ENCODE measurements around the gene LRRC32. TPM values are rescaled to one million over a fixed set of nuclear protein-coding genes. Genes with fewer than 3 reads are reported as not detected.

The LRRC32 gene
- polyA plus RNA-seq, 3 donors, result 1.5 TPM; not detected in 2

DNA sequence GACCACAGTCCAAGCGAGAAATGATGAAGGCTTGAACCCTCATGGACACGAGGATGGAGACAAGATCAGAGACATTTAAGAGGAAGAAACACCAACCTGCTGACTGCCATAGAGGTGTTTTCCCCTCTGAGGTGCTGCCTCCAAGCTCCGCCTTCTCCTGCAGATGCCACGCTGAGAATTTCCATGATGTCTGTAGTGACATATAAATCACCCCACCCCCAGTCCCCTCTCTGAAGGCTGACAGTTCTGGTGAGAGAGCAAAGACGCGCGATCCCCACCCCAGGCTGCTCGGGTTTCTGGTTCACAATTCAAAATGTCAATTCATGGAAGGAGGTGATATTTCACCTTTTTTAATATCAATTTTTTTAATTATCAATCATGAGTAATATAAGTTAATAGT, 28.2 kb downstream of the LRRC32 start:
- H3K27ac ChIP-seq (ENCODE audit: low read depth in 1 of 2, low read length in 2 of 2), result no peak overlapping the region
- Mint-ChIP-seq H3K36me3 (peaks cover 0 to 8% of the 10 kb centered on the region in 2 donors), H3K9me3 (peaks cover 0 to 11% (median 5%) of the 10 kb centered on the region in 7 donors), H3K4me1 (peaks cover 12% of the 10 kb centered on the region), H3K27me3 (ENCODE audit: low read depth in 3 of 3) (peaks cover 3 to 18% (median 5%) of the 10 kb centered on the region in 3 donors), H3K27ac (peak overlapping the region in 1 of 7 donors; percentile 13), H3K4me3 (peak overlapping the region in 1 of 2 donors; percentile 33)
- H3K79me2 ChIP-seq (ENCODE audit: insufficient read depth, low read length), result no peaks in the 10 kb centered on the region
- peaks cover 0 to 6% of the 10 kb centered on the region in 2 donors for H3K9me3 ChIP-seq (replicated peaks in 1 of 2; ENCODE audit: control insufficient read depth in 1 of 2, insufficient read depth in 1 of 2, low read length in 2 of 2)
- H3K4me2 ChIP-seq (replicated peaks; ENCODE audit: extremely low read depth, low read length, poor library complexity, severe bottlenecking), result no peak overlapping the region
- H3K9ac ChIP-seq (ENCODE audit: insufficient read depth, low read length, poor library complexity, severe bottlenecking), result no peak overlapping the region
- 100% methylated on average over 2 of the region's 8 CpGs for WGBS (ENCODE audit: insufficient coverage)
- H4K20me1 ChIP-seq (ENCODE audit: insufficient read depth, low read length), result no peaks in the 10 kb centered on the region
- H2AFZ ChIP-seq (ENCODE audit: insufficient read depth, low read depth, low read length, poor library complexity, severe bottlenecking), result no peak overlapping the region
- H3K36me3 ChIP-seq (replicated peaks in 1 of 2; ENCODE audit: control insufficient read depth in 1 of 2, insufficient read depth in 2 of 2, low read length in 2 of 2), result no peaks in the 10 kb centered on the region
- no peak overlapping the region for H3K4me3 ChIP-seq (replicated peaks in 1 of 3; ENCODE audit: low read depth in 2 of 3, low read length in 3 of 3)
- DNase-seq, result no peak
- H3K4me1 ChIP-seq (ENCODE audit: control insufficient read depth in 1 of 2, insufficient read depth in 2 of 2, low read length in 2 of 2), result peaks cover 9 to 11% of the 10 kb centered on the region in 2 donors
- TF ChIP-seq, protein P1, sequence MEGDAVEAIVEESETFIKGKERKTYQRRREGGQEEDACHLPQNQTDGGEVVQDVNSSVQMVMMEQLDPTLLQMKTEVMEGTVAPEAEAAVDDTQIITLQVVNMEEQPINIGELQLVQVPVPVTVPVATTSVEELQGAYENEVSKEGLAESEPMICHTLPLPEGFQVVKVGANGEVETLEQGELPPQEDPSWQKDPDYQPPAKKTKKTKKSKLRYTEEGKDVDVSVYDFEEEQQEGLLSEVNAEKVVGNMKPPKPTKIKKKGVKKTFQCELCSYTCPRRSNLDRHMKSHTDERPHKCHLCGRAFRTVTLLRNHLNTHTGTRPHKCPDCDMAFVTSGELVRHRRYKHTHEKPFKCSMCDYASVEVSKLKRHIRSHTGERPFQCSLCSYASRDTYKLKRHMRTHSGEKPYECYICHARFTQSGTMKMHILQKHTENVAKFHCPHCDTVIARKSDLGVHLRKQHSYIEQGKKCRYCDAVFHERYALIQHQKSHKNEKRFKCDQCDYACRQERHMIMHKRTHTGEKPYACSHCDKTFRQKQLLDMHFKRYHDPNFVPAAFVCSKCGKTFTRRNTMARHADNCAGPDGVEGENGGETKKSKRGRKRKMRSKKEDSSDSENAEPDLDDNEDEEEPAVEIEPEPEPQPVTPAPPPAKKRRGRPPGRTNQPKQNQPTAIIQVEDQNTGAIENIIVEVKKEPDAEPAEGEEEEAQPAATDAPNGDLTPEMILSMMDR (IDR thresholded peaks at IDR 0.05), result no peak
- H3K27me3 ChIP-seq (ENCODE audit: control insufficient read depth in 2 of 2, insufficient read depth in 2 of 2, low read length in 2 of 2), result peaks cover 2 to 6% of the 10 kb centered on the region in 2 donors
- intact Hi-C loops (cut with micrococcal nuclease), result no loop called here

DNA sequence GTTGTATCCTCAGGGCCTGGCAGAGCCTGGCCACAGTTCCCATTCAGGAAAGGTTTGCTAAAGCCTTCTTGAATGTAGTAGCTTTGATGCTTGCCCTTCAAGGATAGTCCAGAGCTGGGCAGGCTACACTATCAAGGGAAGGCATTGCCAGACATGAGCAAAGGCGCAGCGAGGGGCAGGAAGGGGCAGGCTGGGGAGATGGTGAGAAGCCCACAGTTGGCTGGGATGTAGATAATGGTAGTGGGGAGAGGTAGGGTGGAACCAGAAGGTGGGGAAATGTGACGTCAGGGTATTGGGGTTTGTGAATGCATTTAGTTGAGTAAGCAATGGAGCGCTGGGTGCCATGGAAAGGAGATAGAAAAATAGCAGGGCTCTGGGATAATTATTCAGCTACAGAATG, 28.6 kb downstream of the LRRC32 start:
- Mint-ChIP-seq H3K9me3 (peaks cover 0 to 7% (median 2%) of the 10 kb centered on the region in 7 donors), H3K36me3 (peaks cover 0 to 11% of the 10 kb centered on the region in 2 donors), H3K27me3 (ENCODE audit: low read depth in 3 of 3) (peaks cover 3 to 22% (median 5%) of the 10 kb centered on the region in 3 donors), H3K27ac (peak overlapping the region in 4 of 7 donors; percentile 4 to 50 (median 20)), H3K4me3 (peak overlapping the region in 1 of 2 donors; percentile 33), H3K4me1 (peaks cover 16% of the 10 kb centered on the region)
- Histone ChIP-seq H3K27me3 (ENCODE audit: control insufficient read depth in 2 of 2, insufficient read depth in 2 of 2, low read length in 2 of 2) (peaks cover 2 to 6% of the 10 kb centered on the region in 2 donors), H3K9me3 (replicated peaks in 1 of 2; ENCODE audit: control insufficient read depth in 1 of 2, insufficient read depth in 1 of 2, low read length in 2 of 2) (peaks cover 0 to 1% of the 10 kb centered on the region in 2 donors), H4K20me1 (ENCODE audit: insufficient read depth, low read length) (no peaks in the 10 kb centered on the region), H3K4me2 (replicated peaks; ENCODE audit: extremely low read depth, low read length, poor library complexity, severe bottlenecking) (no peak overlapping the region), H3K9ac (ENCODE audit: insufficient read depth, low read length, poor library complexity, severe bottlenecking) (no peak overlapping the region), H2AFZ (ENCODE audit: insufficient read depth, low read depth, low read length, poor library complexity, severe bottlenecking) (no peak overlapping the region), H3K4me3 (replicated peaks in 1 of 3; ENCODE audit: low read depth in 2 of 3, low read length in 3 of 3) (no peak overlapping the region), H3K36me3 (replicated peaks in 1 of 2; ENCODE audit: control insufficient read depth in 1 of 2, insufficient read depth in 2 of 2, low read length in 2 of 2) (no peaks in the 10 kb centered on the region), H3K79me2 (ENCODE audit: insufficient read depth, low read length) (no peaks in the 10 kb centered on the region), H3K27ac (ENCODE audit: low read depth in 1 of 2, low read length in 2 of 2) (no peak overlapping the region), H3K4me1 (ENCODE audit: control insufficient read depth in 1 of 2, insufficient read depth in 2 of 2, low read length in 2 of 2) (peaks cover 13 to 15% of the 10 kb centered on the region in 2 donors)
- 93% methylated on average over 4 of the region's 4 CpGs for WGBS (ENCODE audit: insufficient coverage)
- TF ChIP-seq, protein P1 (IDR thresholded peaks at IDR 0.05), result no peak
- intact Hi-C loops (cut with micrococcal nuclease), result no loop called here
- no peak for DNase-seq

Measured in CD14-positive monocyte (primary cell).